Sigmoid colon (tissue), 4 donors: Measurements from ENCODE around the gene VPS13D.

Experiments
- EP300 ChIP-seq, 4 donors: sonication (generic); formaldehyde crosslinking; IDR thresholded peaks; one replicate each; pipeline ENCODE4 v1.6.1; 2017; ENCODE audit warnings: antibody characterized with exemption in 4 of 4
- POLR2A ChIP-seq, 2 donors: fragments of 450-650 bp; IDR thresholded peaks; one replicate each; pipeline ENCODE4 v1.6.1; 2016; ENCODE audit warnings: antibody characterized with exemption in 2 of 2, mild to moderate bottlenecking in 2 of 2, moderate library complexity in 2 of 2
- POLR2AphosphoS5 ChIP-seq, 4 donors: sonication (generic); formaldehyde crosslinking; IDR thresholded peaks; one replicate each; pipeline ENCODE4 v1.6.1; 2017; ENCODE audit warnings: antibody characterized with exemption in 4 of 4
- TF ChIP-seq, protein P1 (sequence below), 4 experiments: fragments of 450-650 bp in 3 of 4; fragments of 200-600 bp in 1 of 4; IDR thresholded peaks; one replicate each; pipeline ENCODE4 v1.5.1; 2016 to 2019; ENCODE audit warnings: antibody characterized with exemption in 4 of 4, mild to moderate bottlenecking in 3 of 4, moderate library complexity in 2 of 4

DNA sequence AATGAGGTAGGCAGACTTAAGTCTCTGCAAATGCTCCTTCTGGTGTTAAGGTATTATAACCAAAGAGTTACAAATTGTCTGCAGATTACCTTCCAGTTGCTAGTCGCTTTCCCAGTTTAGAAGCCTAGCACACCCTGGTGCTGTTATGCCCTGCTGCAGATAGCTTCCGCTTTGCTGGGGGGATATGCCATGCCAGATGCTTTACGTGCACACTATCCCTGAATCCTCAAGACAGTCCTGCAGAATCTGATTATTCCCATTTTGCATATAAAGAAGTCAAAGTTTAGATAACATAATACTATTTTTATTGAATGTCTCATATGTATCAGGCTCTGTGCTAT is 221.7 kb downstream of the VPS13D start:
- TF ChIP-seq POLR2AphosphoS5 (IDR thresholded peaks at IDR 0.05) (no peak), POLR2A (IDR thresholded peaks at IDR 0.05) (no peak), EP300 (IDR thresholded peaks at IDR 0.05) (no peak)
- TF ChIP-seq, protein P1, sequence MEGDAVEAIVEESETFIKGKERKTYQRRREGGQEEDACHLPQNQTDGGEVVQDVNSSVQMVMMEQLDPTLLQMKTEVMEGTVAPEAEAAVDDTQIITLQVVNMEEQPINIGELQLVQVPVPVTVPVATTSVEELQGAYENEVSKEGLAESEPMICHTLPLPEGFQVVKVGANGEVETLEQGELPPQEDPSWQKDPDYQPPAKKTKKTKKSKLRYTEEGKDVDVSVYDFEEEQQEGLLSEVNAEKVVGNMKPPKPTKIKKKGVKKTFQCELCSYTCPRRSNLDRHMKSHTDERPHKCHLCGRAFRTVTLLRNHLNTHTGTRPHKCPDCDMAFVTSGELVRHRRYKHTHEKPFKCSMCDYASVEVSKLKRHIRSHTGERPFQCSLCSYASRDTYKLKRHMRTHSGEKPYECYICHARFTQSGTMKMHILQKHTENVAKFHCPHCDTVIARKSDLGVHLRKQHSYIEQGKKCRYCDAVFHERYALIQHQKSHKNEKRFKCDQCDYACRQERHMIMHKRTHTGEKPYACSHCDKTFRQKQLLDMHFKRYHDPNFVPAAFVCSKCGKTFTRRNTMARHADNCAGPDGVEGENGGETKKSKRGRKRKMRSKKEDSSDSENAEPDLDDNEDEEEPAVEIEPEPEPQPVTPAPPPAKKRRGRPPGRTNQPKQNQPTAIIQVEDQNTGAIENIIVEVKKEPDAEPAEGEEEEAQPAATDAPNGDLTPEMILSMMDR (IDR thresholded peaks at IDR 0.05) = no peak
